NT2/D1 (cell line): ENCODE measurements around the gene MIPEP.

Source experiments
- SUZ12 ChIP-seq: IDR thresholded peaks from 2 replicates; pipeline ENCODE4 v1.6.1; 2011; ENCODE audit not compliant: insufficient read length, insufficient read depth; ENCODE audit errors: extremely low read depth
- ZNF274 ChIP-seq: IDR thresholded peaks from 2 replicates; pipeline ENCODE4 v1.6.1; 2011; ENCODE audit warnings: mild to moderate bottlenecking, low read depth, low read length

DNA sequence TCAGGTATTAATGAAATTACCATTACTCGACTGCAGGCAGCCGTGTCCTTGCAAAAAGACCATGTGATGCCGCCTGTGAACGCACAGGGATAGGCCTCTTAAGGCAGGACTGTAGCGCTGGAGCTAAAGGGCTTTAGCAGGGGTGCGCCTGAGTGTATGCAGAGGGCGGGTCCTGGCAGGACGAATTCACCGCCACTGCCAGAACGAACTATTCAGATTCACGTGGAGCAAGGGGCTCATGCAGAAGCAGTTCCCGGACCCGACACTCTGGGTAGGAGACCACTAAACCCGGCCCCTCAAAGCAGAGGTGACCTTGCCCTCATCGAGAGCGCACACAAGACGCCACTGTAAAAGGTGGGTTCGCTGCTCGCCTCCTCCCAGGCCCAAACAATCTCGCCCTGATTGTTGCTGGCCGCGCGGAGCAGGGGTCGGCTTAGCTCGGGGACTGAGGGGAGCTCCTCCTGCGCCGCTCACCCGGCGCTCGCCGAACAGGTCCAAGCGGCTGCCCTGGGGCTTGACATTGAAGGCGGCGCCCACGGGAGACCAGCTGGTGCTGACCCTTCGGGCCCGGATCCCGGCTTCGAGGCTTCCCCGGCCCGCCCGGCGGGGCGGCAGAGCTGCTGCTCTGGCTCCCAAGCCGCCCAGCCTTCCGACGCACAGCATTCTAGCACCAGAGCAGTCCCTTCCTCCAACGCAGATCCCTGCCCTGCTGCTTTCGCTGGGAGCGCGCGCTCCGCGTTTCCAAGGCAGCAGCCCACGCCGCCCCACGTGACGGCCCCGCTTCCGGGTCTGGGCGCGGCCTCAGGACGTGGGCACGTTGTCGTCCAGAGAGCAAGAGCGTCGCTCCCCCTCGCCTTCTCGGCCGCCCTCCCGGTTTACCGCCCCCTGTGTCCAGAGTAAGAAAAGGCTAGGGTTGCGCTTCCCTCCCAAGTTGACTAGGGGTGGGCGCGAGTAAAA lies at the start of gene MIPEP:
- TF ChIP-seq ZNF274 (no peak), SUZ12 (no peak)
